Measurements from ENCODE around the gene RAB17. TPM values are rescaled to one million over a fixed set of nuclear protein-coding genes. Genes with fewer than 3 reads are reported as not detected.

RAB17 gene
- total RNA-seq, 2 experiments from 2014 or later, result 0.14 to 0.69 TPM

GRCh38 chr2:237525559-237526157 lies 64.9 kb downstream of the RAB17 start:
- no peak for ATAC-seq
- POLR2A ChIA-PET, result no interaction called here
- H3K4me3 Mint-ChIP-seq, result no peak overlapping the region
- H3K9me3 Mint-ChIP-seq, result no peaks in the 10 kb centered on the region
- no peaks in the 10 kb centered on the region for H3K36me3 Mint-ChIP-seq (ENCODE audit: low read depth)
- no peaks in the 10 kb centered on the region for H3K27me3 Mint-ChIP-seq
- DNase-seq, result no peak
- H3K27ac Mint-ChIP-seq, result no peak overlapping the region
- CTCF ChIA-PET, result interaction anchor here (2.3 to 3.8 kb wide), 2 partner anchors 13 to 46 kb away, joined by 9 to 11 read pairs; no protein-coding TSS in a partner anchor
- H3K4me1 Mint-ChIP-seq (ENCODE audit: low read depth), result no peaks in the 10 kb centered on the region
- TF ChIP-seq, protein P1, sequence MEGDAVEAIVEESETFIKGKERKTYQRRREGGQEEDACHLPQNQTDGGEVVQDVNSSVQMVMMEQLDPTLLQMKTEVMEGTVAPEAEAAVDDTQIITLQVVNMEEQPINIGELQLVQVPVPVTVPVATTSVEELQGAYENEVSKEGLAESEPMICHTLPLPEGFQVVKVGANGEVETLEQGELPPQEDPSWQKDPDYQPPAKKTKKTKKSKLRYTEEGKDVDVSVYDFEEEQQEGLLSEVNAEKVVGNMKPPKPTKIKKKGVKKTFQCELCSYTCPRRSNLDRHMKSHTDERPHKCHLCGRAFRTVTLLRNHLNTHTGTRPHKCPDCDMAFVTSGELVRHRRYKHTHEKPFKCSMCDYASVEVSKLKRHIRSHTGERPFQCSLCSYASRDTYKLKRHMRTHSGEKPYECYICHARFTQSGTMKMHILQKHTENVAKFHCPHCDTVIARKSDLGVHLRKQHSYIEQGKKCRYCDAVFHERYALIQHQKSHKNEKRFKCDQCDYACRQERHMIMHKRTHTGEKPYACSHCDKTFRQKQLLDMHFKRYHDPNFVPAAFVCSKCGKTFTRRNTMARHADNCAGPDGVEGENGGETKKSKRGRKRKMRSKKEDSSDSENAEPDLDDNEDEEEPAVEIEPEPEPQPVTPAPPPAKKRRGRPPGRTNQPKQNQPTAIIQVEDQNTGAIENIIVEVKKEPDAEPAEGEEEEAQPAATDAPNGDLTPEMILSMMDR (IDR thresholded peaks at IDR 0.05), result no peak
- intact Hi-C loops (cut with micrococcal nuclease), result no loop called here

DNA sequence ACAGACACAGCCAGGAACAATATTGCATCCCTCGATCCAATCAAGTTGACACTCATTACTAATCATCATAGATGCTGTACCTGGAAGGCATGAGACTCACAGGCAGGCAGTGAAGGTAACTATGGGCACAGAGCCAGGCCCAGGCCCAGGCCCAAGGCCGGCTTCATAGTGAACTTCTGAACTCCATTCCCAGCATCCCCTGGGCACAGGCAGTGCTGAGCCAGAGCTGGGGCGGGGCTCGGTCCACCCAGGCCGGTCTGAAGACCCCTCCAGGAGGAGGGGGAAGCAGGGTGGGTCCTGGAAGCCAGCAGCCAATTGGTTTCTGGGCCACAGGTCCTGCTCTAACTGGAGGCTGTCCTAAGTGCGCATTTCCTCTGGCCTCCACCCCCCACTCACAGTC lies 65.9 kb downstream of the RAB17 start:
- ChIA-PET CTCF (interaction anchor here (3.8 kb wide), 1 partner anchor 47 kb away, joined by 11 read pairs; no protein-coding TSS in a partner anchor), POLR2A (no interaction called here)
- H3K27me3 Mint-ChIP-seq, result no peaks in the 10 kb centered on the region
- no peak for DNase-seq
- H3K4me3 Mint-ChIP-seq, result no peak overlapping the region
- no peaks in the 10 kb centered on the region for H3K36me3 Mint-ChIP-seq (ENCODE audit: low read depth)
- no peak for ATAC-seq
- TF ChIP-seq, protein P1 (IDR thresholded peaks at IDR 0.05), result no peak
- H3K4me1 Mint-ChIP-seq (ENCODE audit: low read depth), result no peaks in the 10 kb centered on the region
- H3K27ac Mint-ChIP-seq, result no peak overlapping the region
- H3K9me3 Mint-ChIP-seq, result no peaks in the 10 kb centered on the region
- intact Hi-C loops (cut with micrococcal nuclease), result no loop called here

Other genes with a start within 250 kb of the RAB17 start
- 1 to 10 TPM; 4.0 to 4.1 TPM for gene COL6A3, start 176.6 kb downstream of the RAB17 start, total RNA-seq
- not detected for gene MLPH, start 103.5 kb downstream of the RAB17 start, total RNA-seq
- gene PRLH, start 24.2 kb downstream of the RAB17 start, total RNA-seq, result not detected
- gene LRRFIP1, start 36.9 kb upstream of the RAB17 start, total RNA-seq, result 100 to 1,000 TPM; 264 to 281 TPM
- gene RBM44, start 208.0 kb upstream of the RAB17 start, total RNA-seq, result under 1 TPM; 0.52 to 0.87 TPM